ENCODE results near the gene HIP1R.

Gene HIP1R

GRCh38 chr12:122849352-122850047 lies 14.2 kb downstream of the HIP1R start:
- no peak for DNase-seq

GRCh38 chr12:122850048-122850445 lies 14.8 kb downstream of the HIP1R start:
- DNase-seq = no peak

- no peak for DNase-seq
Measured at GRCh38 chr12:122850695-122851350, 15.6 kb downstream of the HIP1R start.

GRCh38 chr12:122851820-122852219 lies 16.6 kb downstream of the HIP1R start:
- no peak for DNase-seq

- DNase-seq = no peak
Measured at GRCh38 chr12:122852336-122853275, 17.3 kb downstream of the HIP1R start.

- DNase-seq = no peak
Measured at GRCh38 chr12:122853582-122854245, 18.5 kb downstream of the HIP1R start.

- no peak for DNase-seq
Measured at GRCh38 chr12:122854554-122854953, 19.3 kb downstream of the HIP1R start.

GRCh38 chr12:122855071-122855829 lies 20.0 kb downstream of the HIP1R start:
- DNase-seq = no peak

- DNase-seq = no peak
Measured at GRCh38 chr12:122855928-122856831, 20.9 kb downstream of the HIP1R start.

- no peak for DNase-seq
Measured at GRCh38 chr12:122856999-122857671, 21.9 kb downstream of the HIP1R start.

- DNase-seq = no peak
Measured at GRCh38 chr12:122858171-122858570, 22.9 kb downstream of the HIP1R start.

- no peak for DNase-seq
Measured at GRCh38 chr12:122858591-122859302, 23.5 kb downstream of the HIP1R start.

- no peak for DNase-seq
Measured at GRCh38 chr12:122859303-122860039, 24.2 kb downstream of the HIP1R start.

- DNase-seq = peak; percentile 75
Measured at GRCh38 chr12:122860040-122860853, 25.0 kb downstream of the HIP1R start.

- DNase-seq = no peak
Measured at GRCh38 chr12:122860854-122861586, 25.8 kb downstream of the HIP1R start.

GRCh38 chr12:122861587-122861970 lies 26.3 kb downstream of the HIP1R start:
- no peak for DNase-seq

- DNase-seq = no peak
Measured at GRCh38 chr12:122862110-122862634, 26.9 kb downstream of the HIP1R start.

All from stimulated activated naive CD4-positive, alpha-beta T cell treated with Interleukin-2 at 50 U/mL for 16 hours (primary cell).